Smooth muscle cell (in vitro differentiated cells): ENCODE measurements around the gene OR2T2. TPM values are rescaled to one million over a fixed set of nuclear protein-coding genes. Genes with fewer than 3 reads are reported as not detected.
"Not testable (repeated sequence)": the region's sequence is repeated elsewhere in the genome, so short reads cannot be mapped to it uniquely, and the experiment has no call there.

Experiments used
- DNase-seq: peaks from one replicate; lab custom pipeline; 2025; ENCODE audit not compliant: unreplicated experiment; lab: John Stamatoyannopoulos, UW
- H2AFZ ChIP-seq: fragments of 200-600 bp; sonication (generic); 2 replicates; pipeline ENCODE4 v1.6.0; 2016; ENCODE audit warnings: antibody characterized with exemption, low read depth, mild to moderate bottlenecking
- H3F3A ChIP-seq: fragments of 200-600 bp; sonication (generic); 2 replicates; pipeline ENCODE4 v1.6.0; 2017; ENCODE audit warnings: antibody characterized with exemption, low read depth
- H3K27ac ChIP-seq: fragments of 200-600 bp; sonication (generic); 2 replicates; pipeline ENCODE4 v1.5.1; 2016; ENCODE audit warnings: low read depth, mild to moderate bottlenecking
- H3K27me3 ChIP-seq: fragments of 200-600 bp; sonication (generic); 2 replicates; pipeline ENCODE4 v1.6.1; 2016; ENCODE audit warnings: low read depth, mild to moderate bottlenecking
- H3K36me3 ChIP-seq: fragments of 200-600 bp; sonication (generic); 2 replicates; pipeline ENCODE4 v1.5.1; 2016; ENCODE audit warnings: low read depth
- H3K4me1 ChIP-seq: fragments of 200-600 bp; sonication (generic); 2 replicates; pipeline ENCODE4 v1.5.1; 2016; ENCODE audit warnings: low read depth
- H3K4me2 ChIP-seq: fragments of 200-600 bp; sonication (generic); 2 replicates; pipeline ENCODE4 v1.6.0; 2016; ENCODE audit warnings: mild to moderate bottlenecking
- H3K4me3 ChIP-seq: fragments of 200-600 bp; sonication (generic); 2 replicates; pipeline ENCODE4 v1.5.1; 2016; ENCODE audit warnings: mild to moderate bottlenecking
- H3K79me2 ChIP-seq: fragments of 200-600 bp; sonication (generic); 2 replicates; pipeline ENCODE4 v1.6.0; 2016; ENCODE audit warnings: low read depth, mild to moderate bottlenecking
- H3K9ac ChIP-seq: fragments of 200-600 bp; sonication (generic); 2 replicates; pipeline ENCODE4 v1.6.0; 2016; ENCODE audit warnings: low read depth
- H3K9me3 ChIP-seq: fragments of 200-600 bp; sonication (generic); replicated peaks from 2 replicates; pipeline ENCODE4 v1.5.1; 2016; ENCODE audit warnings: low read depth
- H4K20me1 ChIP-seq: fragments of 200-600 bp; sonication (generic); 2 replicates; pipeline ENCODE4 v1.6.0; 2016; ENCODE audit warnings: low read depth
- WGBS: methylation state at CpG from one replicate; pipeline ENCODE4 v1.1.7; 2016; ENCODE audit warnings: low lambda C conversion rate; 5-methylcytosine and 5-hydroxymethylcytosine counted together
- polyA plus RNA-seq: library from polyadenylated mRNA; unstranded; fragments of >200 nt; fragmentation: Nextera tagmentation; extraction: Ambion mirVana; gene quantifications from 2 replicates; pipeline ENCODE4 v1.2.1, GENCODE V29; 2016
- total RNA-seq: library from RNA; depleted of rRNA; stranded (reverse); fragments of >200 nt; gene quantifications from 2 replicates; pipeline ENCODE4 v1.2.3, GENCODE V29; 2014

OR2T2 gene
- total and polyA plus RNA-seq, 2 experiments from 2014 or later = not detected

- DNase-seq, H3K9me3 ChIP-seq, H2AFZ ChIP-seq, H3F3A ChIP-seq, H3K4me1 ChIP-seq, H3K4me2 ChIP-seq, H3K27ac ChIP-seq, H4K20me1 ChIP-seq, H3K9ac ChIP-seq, H3K27me3 ChIP-seq, H3K79me2 ChIP-seq, H3K36me3 ChIP-seq, H3K4me3 ChIP-seq: not testable (repeated sequence)
- WGBS = 72% methylated on average over 1 of the region's 2 CpGs
Observed at GRCh38 chr1:248500305-248501035, 55.0 kb downstream of the OR2T2 start.

Other genes starting within 250 kb of the OR2T2 start
- not detected in 2 replicates for gene OR2M3, start 248.4 kb upstream of the OR2T2 start, total RNA-seq
- not detected in 2 replicates for gene OR2M3, start 248.4 kb upstream of the OR2T2 start, polyA plus RNA-seq
- gene OR2M4, start 214.2 kb upstream of the OR2T2 start, total RNA-seq = not detected in 2 replicates
- gene OR2M4, start 214.2 kb upstream of the OR2T2 start, polyA plus RNA-seq = not detected in 2 replicates
- gene OR2T33, start 167.7 kb upstream of the OR2T2 start, total RNA-seq = not detected in 2 replicates
- gene OR2T33, start 167.7 kb upstream of the OR2T2 start, polyA plus RNA-seq = not detected in 2 replicates
- not detected in 2 replicates for gene OR2T12, start 142.2 kb upstream of the OR2T2 start, total RNA-seq
- gene OR2T12, start 142.2 kb upstream of the OR2T2 start, polyA plus RNA-seq = not detected in 2 replicates
- not detected in 2 replicates for gene OR2M7, start 121.1 kb upstream of the OR2T2 start, total RNA-seq
- not detected in 2 replicates for gene OR2M7, start 121.1 kb upstream of the OR2T2 start, polyA plus RNA-seq
- not detected in 2 replicates for gene OR14C36, start 96.9 kb upstream of the OR2T2 start, total RNA-seq
- not detected in 2 replicates for gene OR14C36, start 96.9 kb upstream of the OR2T2 start, polyA plus RNA-seq
- gene OR2T4, start 84.0 kb upstream of the OR2T2 start, total RNA-seq = not detected in 2 replicates
- gene OR2T4, start 84.0 kb upstream of the OR2T2 start, polyA plus RNA-seq = not detected in 2 replicates
- not detected in 2 replicates for gene OR2T6, start 69.9 kb upstream of the OR2T2 start, total RNA-seq
- not detected in 2 replicates for gene OR2T6, start 69.9 kb upstream of the OR2T2 start, polyA plus RNA-seq
- not detected in 2 replicates for gene OR2T1, start 42.6 kb upstream of the OR2T2 start, total RNA-seq
- gene OR2T1, start 42.6 kb upstream of the OR2T2 start, polyA plus RNA-seq = not detected in 2 replicates
- gene OR2T3, start 27.7 kb downstream of the OR2T2 start, total RNA-seq = not detected in 2 replicates
- gene OR2T3, start 27.7 kb downstream of the OR2T2 start, polyA plus RNA-seq = not detected in 2 replicates
- gene OR2T5, start 43.0 kb downstream of the OR2T2 start, total RNA-seq = 0.04 TPM in 1 of 2 replicates, not detected in the other
- not detected in 2 replicates for gene OR2T5, start 43.0 kb downstream of the OR2T2 start, polyA plus RNA-seq
- not detected in 2 replicates for gene OR2G6, start 62.4 kb downstream of the OR2T2 start, total RNA-seq
- gene OR2G6, start 62.4 kb downstream of the OR2T2 start, polyA plus RNA-seq = not detected in 2 replicates
- not detected in 2 replicates for gene OR2T29, start 117.1 kb downstream of the OR2T2 start, total RNA-seq
- not detected in 2 replicates for gene OR2T29, start 117.1 kb downstream of the OR2T2 start, polyA plus RNA-seq
- gene OR2T34, start 129.1 kb downstream of the OR2T2 start, total RNA-seq = not detected in 2 replicates
- not detected in 2 replicates for gene OR2T34, start 129.1 kb downstream of the OR2T2 start, polyA plus RNA-seq
- gene OR2T10, start 152.1 kb downstream of the OR2T2 start, total RNA-seq = not detected in 2 replicates
- not detected in 2 replicates for gene OR2T10, start 152.1 kb downstream of the OR2T2 start, polyA plus RNA-seq
- not detected in 2 replicates for gene OR2T11, start 189.5 kb downstream of the OR2T2 start, total RNA-seq
- gene OR2T11, start 189.5 kb downstream of the OR2T2 start, polyA plus RNA-seq = not detected in 2 replicates
- gene OR2T35, start 199.6 kb downstream of the OR2T2 start, total RNA-seq = not detected in 2 replicates
- gene OR2T35, start 199.6 kb downstream of the OR2T2 start, polyA plus RNA-seq = not detected in 2 replicates
- not detected in 2 replicates for gene OR2T27, start 209.9 kb downstream of the OR2T2 start, total RNA-seq
- gene OR2T27, start 209.9 kb downstream of the OR2T2 start, polyA plus RNA-seq = not detected in 2 replicates